NCI-H1105 (cell line): Measurements from ENCODE around the gene ACTL9.

ENCODE experiments used
- DNase-seq: peaks from one replicate; lab custom pipeline; 2025; lab: John Stamatoyannopoulos, UW

ACTL9 gene

DNA sequence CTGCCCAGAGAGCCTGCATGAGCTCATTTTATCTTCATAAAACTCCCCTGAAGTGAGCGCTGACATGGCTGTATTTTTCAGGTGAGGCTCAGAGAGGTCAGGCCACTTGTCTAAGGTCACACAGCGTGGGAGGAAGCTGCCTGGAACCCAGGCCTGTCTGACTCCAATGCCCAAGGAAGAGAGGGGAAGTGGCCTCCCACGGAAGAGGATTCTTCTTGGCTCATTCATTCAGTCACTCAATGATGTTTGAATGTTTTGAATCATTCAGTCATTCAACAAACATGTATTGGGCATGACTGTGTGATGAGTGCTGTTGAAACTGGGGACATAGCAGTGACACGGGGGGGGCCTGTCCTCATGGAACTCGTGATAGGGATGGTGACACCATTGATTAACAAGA is 12.0 kb downstream of the ACTL9 start:
- no peak for DNase-seq

DNA sequence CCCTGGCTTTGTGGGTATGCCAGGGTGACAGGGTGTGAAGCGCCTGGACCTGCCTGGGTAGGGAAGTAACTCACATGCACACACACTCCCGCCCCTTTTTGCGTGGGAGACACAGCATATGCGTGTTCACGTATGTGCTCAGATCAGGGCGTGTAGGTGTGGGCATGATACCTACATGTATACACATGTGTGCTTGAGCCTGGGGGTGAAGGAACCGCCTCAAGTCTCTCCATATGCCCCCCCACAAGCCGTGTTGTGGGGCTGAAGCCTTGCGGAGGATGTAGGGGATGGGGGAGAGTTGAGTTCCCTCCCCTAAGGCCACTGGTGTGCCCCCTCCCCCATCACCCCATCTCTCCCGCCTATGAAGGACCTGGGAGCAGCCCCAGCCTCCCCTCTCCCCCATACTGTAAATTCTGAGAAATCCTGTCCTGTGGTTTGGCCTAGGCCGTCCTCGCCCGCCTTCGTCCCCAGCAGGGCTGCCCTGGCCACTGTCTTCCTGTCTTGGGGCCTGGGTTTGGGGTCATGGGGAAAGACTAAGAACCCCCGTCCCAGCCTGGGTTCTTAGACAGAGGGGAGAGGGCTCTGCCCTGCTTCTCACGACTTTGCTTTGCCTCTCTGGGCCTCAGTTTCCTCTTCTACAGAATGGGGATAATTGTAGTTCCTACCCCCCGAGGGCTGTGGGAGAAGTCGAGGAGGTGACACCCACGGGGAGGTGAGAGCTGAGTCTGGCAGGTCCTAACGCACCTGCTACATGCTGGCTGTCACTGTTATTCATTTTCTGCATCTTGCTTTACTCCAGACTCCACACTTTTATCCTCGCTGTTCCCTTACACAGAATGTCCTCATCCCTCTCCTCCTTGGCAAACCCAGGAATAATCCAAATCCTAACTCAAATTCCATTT is 14.3 kb downstream of the ACTL9 start:
- no peak for DNase-seq

DNA sequence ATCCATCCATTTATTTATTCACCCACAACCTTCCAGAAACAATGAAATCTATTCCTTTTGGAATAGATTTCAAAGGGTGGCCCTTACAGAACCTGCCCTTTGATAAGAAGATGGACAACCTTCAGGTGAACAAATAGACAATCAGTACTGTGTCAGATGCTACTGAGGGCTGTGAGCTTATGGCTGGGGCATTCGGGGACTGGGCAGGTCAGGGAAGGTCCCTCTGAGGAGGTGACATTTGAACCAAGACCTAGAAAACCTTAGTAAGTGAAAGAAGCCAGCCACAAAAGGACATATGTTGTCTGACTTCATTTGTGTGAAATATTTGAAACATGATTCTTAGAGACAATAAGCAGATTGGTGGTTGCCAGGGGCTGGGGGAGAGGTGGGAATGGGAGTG is 15.7 kb downstream of the ACTL9 start:
- no peak for DNase-seq

DNA sequence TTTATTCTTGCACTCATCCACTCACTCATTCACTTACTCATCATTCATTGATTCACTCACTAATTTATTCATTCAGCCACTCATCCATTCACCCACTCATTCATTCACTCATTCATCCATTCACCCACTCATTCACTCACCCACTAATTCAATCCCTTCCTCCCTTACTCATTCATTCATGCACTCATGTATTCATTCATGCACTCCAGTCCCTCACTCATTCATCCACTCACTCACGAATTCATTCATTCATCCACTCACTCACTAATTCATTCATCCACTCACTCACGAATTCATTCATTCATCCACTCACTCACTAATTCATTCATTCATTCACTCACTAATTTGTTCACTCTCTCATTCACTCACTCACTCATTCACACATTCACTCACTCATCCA is 16.1 kb downstream of the ACTL9 start:
- DNase-seq = no peak

DNA sequence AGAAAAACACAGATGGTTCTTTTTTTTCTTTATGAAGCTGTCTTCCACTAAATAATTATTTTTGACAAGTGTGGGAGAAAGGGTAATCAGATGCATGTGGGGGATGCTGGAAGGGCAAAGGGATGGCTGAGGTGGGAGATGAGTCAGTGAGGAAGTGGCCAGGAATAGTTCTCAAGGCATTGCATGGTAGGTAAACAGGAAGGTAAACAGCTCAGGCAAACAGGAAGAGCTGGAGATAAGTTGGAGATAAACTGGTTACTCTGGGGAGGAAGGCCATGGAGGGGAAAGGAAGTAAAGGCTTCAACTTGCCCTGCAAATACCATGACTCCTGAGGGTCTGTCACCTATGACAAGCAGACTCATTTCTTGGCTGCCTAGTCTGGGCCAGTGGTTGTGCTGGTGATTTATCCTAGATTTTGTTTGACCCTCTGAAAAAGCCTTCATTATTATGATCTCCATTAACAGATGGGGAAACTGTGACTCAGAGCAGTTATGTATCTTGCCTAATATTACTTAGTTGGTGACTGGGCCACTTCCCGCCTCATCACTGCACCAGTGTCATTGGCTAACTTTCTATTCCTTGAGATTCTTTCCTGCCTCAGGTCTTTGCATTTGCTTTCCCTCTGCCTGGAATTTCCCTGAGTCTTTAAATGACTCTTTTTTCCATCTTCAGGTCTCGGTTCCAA is 17.1 kb downstream of the ACTL9 start:
- no peak for DNase-seq

DNA sequence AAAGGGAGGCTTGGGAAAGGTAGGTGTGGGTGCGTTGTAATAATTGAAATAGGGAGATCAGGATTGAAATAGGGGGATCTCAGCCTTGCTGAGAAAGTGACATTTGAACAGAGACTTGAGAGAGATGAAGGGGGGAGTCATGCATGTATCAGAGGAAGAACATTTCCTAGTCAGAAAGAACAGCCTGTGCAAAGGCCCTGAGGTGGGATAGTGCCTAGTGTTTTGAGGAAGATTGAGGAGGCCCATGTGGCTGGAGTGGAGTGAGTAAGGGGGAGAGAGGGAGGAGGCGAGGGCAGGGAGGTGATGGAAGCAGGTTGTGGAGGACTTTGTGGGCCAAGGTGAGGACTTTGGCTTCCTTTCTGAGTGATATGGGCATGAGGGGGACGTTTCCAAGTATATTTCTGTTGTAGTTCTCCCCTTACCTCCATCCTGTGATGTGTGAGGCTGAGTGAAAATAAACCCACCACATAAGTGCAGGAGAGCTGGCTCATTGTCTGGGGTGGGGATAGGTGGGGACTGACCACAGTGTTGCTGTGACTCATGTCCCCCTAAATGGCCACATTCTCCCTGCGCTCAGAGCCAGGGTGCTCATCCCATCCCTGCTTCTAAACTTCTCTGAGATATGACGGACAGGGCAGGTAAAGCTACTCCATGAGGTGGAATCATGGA is 17.8 kb downstream of the ACTL9 start:
- DNase-seq = no peak

DNA sequence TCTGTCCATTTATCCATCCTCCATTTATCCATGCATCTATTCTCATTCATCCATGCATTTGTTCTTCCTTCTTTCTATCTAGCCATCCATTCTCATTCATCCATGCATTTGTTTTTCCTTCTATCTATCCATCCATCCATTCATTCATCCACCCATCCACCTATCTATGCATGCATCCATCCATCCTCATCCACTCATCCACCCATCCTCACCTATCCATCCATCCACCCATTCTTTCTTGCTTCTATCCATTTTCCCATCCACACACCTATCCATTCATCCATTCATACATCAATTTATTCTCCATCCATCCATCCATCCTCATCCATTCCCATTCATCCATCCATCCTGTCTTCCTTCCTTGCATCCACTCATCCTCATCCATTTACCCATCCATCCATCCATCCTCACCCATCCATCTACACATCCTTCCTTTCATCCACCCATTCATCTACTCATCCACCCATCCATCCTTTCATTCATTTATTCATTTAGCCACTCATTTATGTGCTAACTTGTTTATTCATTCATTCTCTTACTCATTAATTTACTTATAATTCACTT is 20.3 kb downstream of the ACTL9 start:
- no peak for DNase-seq

DNA sequence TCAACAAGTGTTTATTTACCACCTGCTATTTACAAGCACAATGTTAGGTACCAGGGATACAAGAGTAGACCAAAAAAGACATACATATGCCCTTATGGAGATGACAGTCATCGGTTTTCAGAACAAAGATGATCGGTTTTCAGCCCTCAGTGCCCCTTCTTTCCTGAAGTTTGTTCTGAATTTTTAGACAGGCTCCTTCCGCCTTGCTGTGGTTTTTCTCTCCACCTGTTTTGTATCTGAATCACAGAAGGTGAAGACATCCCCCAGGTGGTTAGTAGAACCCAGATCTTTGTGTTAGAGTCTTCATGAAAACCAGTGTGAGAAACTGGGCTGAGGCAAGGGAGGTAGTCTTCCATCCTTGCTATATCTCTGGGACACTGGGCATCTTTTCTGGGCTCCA is 23.5 kb downstream of the ACTL9 start:
- DNase-seq = no peak

DNA sequence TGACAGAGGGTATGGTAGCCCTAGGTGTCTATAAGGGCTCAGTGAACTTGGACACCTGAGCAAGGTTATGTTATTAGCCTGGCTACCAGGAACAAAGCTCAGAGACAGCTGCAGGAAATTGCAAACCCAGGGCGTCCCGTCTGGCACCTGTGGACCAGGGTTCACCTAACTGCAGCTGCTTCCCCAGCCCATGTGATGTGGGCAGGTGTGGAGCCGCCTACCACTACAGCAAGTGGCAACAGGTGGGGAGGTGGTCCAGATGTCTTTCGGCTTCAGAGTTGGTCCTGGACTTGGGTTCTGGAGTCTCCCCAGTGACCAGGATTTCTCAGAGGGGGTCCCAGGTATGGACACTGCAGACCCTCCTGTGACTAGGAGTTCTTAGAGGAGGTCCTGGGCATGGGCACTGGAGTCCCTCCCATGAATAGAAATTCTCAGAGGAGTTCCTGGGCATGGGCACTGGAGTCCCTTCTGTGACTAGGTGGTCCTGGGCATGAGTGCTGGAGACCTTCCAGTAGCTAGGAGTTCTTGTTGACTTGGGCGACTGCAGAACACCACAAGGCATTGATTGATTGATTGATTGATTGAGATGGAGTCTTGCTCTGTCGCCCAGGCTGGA is 25.2 kb downstream of the ACTL9 start:
- DNase-seq = no peak

DNA sequence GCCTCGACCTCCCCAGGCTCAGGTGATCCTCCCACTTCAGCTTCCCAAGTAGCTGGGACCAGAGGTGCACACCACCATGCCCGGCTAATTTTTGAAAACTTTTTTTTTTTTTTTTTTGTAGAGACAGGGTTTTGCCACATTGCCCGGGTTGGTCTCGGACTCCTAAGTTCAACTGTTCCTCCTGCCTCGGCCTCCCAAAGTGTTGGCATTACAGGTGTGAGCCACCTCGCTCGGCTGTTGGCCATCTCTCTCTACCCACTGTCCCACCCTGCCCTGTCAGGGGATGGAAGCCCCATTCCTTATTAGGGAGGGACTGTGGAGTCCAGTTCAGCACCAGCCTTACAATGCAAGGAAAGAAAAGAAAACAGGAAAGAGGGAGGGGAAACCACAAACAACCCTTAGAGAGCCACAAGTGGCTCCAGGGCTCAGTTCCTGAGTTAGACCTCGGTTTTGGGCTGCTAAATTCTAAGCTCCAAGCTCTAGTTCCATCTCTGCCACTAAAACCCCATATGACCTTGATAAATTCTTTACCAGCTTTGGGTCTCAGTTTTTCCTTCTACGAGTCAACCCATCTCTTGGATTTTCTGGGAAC is 31.7 kb downstream of the ACTL9 start:
- DNase-seq = no peak

DNA sequence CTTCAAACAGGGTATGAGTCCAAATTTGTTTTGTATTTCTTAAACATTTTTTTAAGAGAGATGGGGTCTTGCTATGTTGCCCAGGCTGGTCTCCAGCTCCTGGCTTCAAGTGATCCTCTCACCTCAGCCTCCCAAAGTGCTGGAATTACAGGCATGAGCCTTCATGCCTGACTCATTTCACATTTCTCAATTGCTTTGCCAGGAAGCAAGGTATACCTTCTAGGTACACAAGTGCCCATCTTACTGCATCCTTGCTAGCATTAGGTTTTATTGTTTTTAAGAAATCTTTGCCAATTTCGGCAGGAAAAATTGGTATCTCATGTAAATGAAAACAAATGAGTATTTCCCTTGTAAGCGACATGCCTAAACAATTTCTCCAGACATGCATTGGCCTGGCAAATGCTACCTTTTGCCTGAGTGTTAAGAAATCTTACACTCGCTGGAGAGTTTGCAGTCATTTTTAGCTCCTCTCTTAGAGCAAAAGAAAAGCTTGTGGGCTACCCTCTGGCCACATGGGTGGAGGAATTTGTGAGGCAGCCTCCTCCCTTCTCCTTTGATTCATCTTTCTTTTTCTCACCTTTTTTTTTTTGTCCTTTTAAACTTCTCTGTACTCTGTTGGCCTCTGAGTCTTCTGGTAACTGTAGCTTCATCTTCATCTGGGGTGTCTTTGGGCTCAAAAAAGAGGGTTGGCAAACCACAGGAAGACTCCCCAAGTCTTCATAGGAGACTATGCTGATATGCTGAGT is 33.0 kb downstream of the ACTL9 start:
- no peak for DNase-seq

DNA sequence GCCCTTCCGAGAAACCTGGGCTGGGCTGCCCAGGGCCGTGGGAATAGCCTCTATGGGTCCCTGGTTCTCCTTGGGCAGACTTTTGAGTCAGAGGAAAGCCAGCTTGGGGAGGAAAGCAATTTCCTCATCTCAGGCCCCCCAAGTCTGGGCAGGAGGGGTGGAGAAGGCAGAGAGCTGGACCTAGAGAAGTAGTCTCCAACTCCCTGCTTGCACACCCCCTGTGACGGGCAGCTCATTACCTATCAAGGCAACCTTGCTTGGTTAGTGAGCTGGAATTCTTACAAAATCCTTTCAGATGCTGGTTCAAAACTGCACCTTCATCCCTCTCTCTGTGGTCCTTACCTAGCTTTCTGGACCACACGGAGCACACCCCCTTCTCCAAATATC is 33.9 kb downstream of the ACTL9 start:
- DNase-seq = no peak

DNA sequence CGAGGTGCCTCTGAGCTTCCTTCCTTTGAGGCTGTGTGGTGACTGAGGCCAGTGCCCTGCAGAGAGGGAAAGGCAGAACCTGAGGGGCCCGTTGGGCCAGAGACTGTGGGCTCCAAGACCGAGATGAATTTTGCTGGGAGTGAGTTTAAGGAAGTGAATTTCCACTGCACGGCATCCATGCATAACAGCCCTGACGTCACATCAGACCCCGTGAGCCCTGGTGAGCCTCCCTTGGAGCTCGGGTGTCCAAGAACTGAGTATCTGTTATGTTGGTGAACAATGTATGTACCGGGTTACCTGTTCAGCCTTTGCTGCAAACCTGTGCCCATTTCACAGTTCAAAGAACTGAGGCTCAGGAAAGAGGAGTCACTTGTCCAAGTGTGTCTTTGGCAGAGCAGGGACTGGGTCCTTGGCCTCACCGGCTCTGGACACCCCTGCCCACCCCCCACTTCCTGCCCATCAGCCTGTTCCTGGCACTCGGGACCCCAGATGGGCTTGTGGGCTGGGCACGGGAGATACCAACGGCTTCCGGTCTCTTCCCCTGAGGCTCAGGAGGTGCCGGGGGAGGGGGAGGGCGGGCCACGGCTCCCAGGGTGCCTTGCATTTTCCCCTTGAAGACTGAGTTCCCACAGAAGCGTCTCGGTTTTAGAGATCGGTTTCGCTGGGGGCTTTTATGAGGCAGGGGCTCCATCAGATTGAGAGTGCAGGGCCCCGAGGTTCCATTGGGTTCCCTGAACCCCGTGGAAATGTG is 34.5 kb downstream of the ACTL9 start:
- DNase-seq = no peak

DNA sequence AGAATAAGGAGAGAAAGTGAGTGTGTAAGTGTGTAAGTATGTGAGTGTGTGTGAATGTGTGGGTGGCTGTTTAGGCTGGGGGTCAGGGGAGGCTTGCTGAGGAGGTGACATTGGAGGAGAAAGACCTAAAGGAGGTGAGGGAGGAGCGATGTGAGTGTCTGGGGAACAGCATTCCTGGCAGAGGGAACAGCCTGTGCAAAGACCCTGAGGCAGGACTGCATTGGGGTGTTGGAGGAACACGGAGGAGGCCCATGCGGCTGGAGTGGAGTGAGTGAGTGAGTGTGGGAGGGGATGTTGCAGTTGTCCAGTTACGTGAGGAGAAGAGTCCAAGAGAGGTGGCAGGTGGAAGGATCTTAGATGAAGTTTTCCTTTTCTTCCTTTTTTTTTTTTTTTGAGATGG is 36.3 kb downstream of the ACTL9 start:
- no peak for DNase-seq

DNA sequence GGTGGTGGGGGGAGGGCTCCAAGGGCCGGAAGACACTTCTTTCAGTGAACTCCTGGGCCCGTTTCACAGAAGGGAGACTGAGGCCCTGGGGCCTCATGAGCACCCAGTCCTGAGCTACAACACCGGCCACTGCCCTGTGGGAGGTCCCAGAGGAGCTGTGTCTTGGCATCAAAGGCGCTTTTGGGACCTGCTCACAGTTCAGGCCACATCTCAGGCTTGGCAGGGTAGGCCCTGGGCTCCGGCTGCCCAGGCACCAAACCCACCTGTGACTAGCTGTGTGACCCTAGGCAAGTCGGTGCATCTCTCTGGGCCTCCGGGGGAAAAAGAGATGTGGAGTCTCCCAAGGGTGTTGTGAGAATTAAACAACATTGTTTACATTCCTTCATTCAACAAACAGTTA is 38.7 kb downstream of the ACTL9 start:
- DNase-seq = no peak

DNA sequence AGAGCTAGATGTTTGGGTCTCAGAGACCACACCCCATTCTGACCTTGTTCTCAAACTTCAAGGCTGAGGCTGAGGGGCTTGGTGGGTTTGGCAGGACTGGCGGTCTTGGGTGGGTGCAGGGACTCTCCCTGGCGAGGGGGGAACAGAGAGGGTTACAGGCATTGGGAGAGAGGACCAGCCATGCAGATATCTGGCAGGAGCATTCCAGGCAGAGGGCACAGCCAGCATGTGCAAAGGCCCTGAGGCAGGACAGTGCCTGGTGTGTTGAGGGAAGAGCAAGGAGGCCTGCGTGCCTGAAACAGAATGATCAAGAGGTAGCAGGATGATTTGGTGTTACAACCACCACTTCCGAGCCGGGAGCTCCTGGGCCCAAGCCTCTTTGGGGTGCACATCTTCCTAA is 40.7 kb downstream of the ACTL9 start:
- no peak for DNase-seq

DNA sequence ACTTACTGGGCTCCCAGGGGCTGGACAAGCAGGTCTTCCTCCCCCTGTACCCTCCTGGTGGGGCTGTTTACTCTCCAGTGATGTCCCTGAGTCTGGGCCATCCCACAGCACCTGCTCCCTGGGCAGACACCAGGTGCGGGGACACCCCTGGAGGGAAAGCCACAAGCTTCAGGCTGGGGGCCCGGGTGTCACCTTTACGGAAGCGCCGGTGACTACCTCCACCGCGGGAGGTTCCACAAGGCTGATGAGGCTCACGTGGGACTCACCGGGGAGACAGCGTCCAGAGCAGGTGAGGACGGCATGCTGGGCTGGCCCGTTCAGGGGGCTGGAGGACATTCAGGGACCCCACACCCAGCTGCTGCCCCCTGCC is 43.3 kb downstream of the ACTL9 start:
- DNase-seq = no peak

DNA sequence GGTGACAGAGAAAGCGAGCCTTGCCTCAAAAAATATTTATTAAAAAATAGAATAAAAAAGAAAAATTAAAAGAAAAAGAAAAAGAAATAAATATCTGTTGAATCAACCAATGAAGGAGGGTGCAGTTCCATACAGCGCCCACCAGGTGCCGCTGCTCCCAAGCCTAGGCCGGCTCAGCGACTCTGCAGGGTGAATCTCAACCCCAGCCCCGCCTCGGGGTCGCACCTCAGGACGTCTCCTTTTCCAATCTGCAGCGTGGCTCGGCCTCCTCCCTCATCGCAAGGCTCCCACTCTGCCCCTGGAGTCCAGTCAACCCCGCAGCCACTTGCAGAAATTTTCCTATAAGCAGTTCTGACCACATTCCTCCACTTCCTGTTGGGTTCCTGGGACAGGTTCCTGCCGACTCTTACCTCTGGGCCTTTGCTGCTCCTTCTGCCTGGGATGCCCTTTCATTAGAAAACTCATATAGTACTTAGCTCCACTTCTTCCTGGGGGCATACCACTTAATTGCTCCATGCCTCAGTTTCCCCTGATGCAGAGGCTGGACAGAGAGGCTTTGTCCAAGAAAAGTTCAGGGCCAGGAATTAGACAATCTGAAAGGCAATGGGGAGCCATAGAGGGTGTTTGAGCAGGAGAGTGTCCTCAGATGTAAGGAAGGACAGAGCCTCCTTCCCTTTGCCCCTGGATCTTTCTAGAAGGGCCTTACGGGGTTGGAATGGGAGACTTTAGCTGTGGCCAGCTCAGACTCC is 43.8 kb downstream of the ACTL9 start:
- peak; percentile 13 for DNase-seq

DNA sequence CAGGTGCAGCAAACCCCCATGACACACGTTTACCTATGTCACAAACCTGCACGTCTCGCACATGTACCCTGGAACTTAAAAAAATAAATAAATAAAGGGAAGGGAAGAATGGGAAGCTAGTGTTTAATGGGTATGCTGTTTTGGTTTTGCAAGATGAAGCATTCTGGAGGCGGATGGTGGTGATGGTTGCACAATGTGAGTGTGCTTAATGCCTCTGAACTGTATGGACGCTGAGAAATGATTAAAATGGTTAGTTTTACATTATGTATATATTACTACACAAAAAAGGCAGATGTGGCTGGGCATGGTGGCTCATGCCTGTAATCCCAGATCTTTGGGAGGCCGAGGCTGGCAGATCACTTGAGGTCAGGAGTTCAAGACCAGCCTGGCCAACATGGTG is 50.4 kb downstream of the ACTL9 start:
- DNase-seq = no peak
